Caco-2 (cell line): Measurements from ENCODE around the gene ZNF385A. TPM values are rescaled to one million over a fixed set of nuclear protein-coding genes. Genes with fewer than 3 reads are reported as not detected.

Source experiments
- Bru-seq: library from RNA; stranded (reverse); fragments of 400-500 nt; gene quantifications from one replicate; lab custom pipeline; 2021; lab: Mats Ljungman, UMichigan
- BruChase-seq, 2 experiments: library from RNA; stranded (reverse); fragments of 400-500 nt; gene quantifications; one replicate each; lab custom pipeline; 2021; lab: Mats Ljungman, UMichigan
- BruUV-seq: library from RNA; stranded (reverse); fragments of 400-500 nt; replicated peaks from 2 replicates; lab custom pipeline; 2021; lab: Mats Ljungman, UMichigan
- CTCF ChIA-PET: fragments of 300-600 bp; sonication (Branson Sonifier 250); formaldehyde crosslinking; loops from one replicate; lab custom pipeline; 2022; ENCODE audit warnings: antibody characterized with exemption; lab: Charles Lee
- POLR2A ChIA-PET: fragments of 300-600 bp; sonication (Branson Sonifier 250); formaldehyde crosslinking; loops from one replicate; lab custom pipeline; 2022; ENCODE audit warnings: antibody characterized with exemption; lab: Charles Lee
- DNase-seq, 2 experiments: peaks; one replicate each; pipeline versions ENCODE4 v3.0.0 to v3.0.0-alpha.2; 2020 to 2022
- H3K27me3 ChIP-seq: replicated peaks from 2 replicates; pipeline ENCODE4 v1.6.0; 2011; ENCODE audit warnings: low read length; ENCODE audit not compliant: control insufficient read depth, insufficient read depth
- H3K36me3 ChIP-seq: 2 replicates; pipeline ENCODE4 v1.5.1; 2011; ENCODE audit warnings: low read length; ENCODE audit not compliant: control insufficient read depth, insufficient read depth
- H3K4me1 ChIP-seq: fragments of 250-450 bp; sonication (Bioruptor Pico); 2 replicates; pipeline ENCODE4 v1.5.1; 2020; ENCODE audit warnings: mild to moderate bottlenecking
- H3K4me3 ChIP-seq: 2 replicates; pipeline ENCODE4 v1.5.1; 2011; ENCODE audit warnings: low read depth, mild to moderate bottlenecking, control low read depth, low read length
- H3K9me3 ChIP-seq: fragments of 250-450 bp; sonication (Bioruptor Pico); 2 replicates; pipeline ENCODE4 v1.5.1; 2020; ENCODE audit warnings: mild to moderate bottlenecking, moderate library complexity
- H3K27ac Mint-ChIP-seq: one replicate; pipeline ENCODE4 v1.8.0; 2022; ENCODE audit warnings: mixed read lengths; ENCODE audit not compliant: unreplicated experiment
- H3K27me3 Mint-ChIP-seq: one replicate; pipeline ENCODE4 v1.8.0; 2022; ENCODE audit warnings: mixed read lengths; ENCODE audit not compliant: insufficient read depth, unreplicated experiment
- H3K36me3 Mint-ChIP-seq: one replicate; pipeline ENCODE4 v1.8.0; 2022; ENCODE audit warnings: mild to moderate bottlenecking, mixed read lengths; ENCODE audit not compliant: insufficient read depth, unreplicated experiment
- H3K4me1 Mint-ChIP-seq: one replicate; pipeline ENCODE4 v1.8.0; 2022; ENCODE audit warnings: low read depth, mixed read lengths; ENCODE audit not compliant: unreplicated experiment
- H3K4me3 Mint-ChIP-seq: one replicate; pipeline ENCODE4 v1.8.0; 2022; ENCODE audit warnings: mild to moderate bottlenecking, moderate library complexity, mixed read lengths; ENCODE audit not compliant: unreplicated experiment
- H3K9me3 Mint-ChIP-seq: one replicate; pipeline ENCODE4 v1.8.0; 2022; ENCODE audit warnings: mixed read lengths; ENCODE audit not compliant: unreplicated experiment
- intact Hi-C: fragments of 100-400 bp; cut with micrococcal nuclease; formaldehyde crosslinking; loops from one replicate; pipeline ENCODE4 v1.10.0; 2022; ENCODE audit not compliant: unreplicated experiment
- long read RNA-seq: library from polyadenylated mRNA; stranded (forward); transcript quantifications from one replicate; pipeline ENCODE4 v2.0.0, GENCODE V29; 2022
- total RNA-seq: library from RNA; stranded (reverse); gene quantifications from 2 replicates; pipeline ENCODE4 v1.2.3, GENCODE V29; 2022
- TF ChIP-seq, protein P1 (sequence below), 2 experiments: fragments of 200-600 bp in 1 of 2; IDR thresholded peaks; 1 replicate in 1 of 2; 2 replicates in 1 of 2; pipeline versions ENCODE4 v1.5.1 to v1.8.0; 2011 to 2022; ENCODE audit warnings: antibody characterized with exemption in 1 of 2, control low read depth in 1 of 2, inconsistent platforms in 1 of 2, low read depth in 1 of 2, low read length in 1 of 2, mild to moderate bottlenecking in 1 of 2, moderate library complexity in 1 of 2; ENCODE audit not compliant: insufficient read depth in 1 of 2, severe bottlenecking in 1 of 2, unreplicated experiment in 1 of 2

The ZNF385A gene, protein sequence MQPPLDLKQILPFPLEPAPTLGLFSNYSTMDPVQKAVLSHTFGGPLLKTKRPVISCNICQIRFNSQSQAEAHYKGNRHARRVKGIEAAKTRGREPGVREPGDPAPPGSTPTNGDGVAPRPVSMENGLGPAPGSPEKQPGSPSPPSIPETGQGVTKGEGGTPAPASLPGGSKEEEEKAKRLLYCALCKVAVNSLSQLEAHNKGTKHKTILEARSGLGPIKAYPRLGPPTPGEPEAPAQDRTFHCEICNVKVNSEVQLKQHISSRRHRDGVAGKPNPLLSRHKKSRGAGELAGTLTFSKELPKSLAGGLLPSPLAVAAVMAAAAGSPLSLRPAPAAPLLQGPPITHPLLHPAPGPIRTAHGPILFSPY
- total RNA-seq (8.4 and 9.4 TPM in 2 replicates), Bru-seq, nascent RNA (percentile 44 among the genes with signal in this experiment), BruChase-seq, experiment 1, labeled RNA remaining after a 2-hour chase (percentile 44 among the genes with signal in this experiment), BruChase-seq, experiment 2, labeled RNA remaining after a 6-hour chase (percentile 47 among the genes with signal in this experiment)
- long read RNA-seq, partial matches to known transcripts, result 3 of 9 reads
- long read RNA-seq, other reads (novel, unspliced or antisense), result 4 of 9 reads

DNA sequence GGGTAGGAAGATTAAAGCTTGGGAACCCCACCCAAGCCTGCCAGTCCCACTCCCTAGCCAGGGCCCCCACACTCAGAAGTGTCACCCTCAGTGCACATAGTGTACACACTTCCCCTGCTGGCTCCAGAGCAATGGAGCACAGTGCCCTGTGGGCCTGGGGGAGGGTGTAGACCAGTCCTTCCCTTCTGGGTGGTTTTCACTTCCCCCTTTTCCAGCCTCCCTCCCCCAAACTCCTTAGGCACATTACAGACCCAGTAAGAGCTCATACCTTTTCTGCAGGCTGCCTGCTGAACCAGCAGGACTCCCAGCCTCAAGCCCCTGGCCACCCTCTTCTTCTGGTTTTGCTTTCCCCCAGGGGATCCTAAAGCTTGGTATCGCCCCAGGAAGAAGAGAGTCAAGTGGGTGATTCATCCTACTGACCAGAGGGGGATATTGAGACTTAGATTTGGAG, at the start of gene ZNF385A:
Gene ZNF385A (minus strand): TSS at position 143 of the 451 bp plus-strand sequence. CDS start 219 bp downstream, outside the sequence.
- BruUV-seq, result no TSS peak
- H3K27me3 Mint-ChIP-seq, result no peaks in the 10 kb centered on the region

DNA sequence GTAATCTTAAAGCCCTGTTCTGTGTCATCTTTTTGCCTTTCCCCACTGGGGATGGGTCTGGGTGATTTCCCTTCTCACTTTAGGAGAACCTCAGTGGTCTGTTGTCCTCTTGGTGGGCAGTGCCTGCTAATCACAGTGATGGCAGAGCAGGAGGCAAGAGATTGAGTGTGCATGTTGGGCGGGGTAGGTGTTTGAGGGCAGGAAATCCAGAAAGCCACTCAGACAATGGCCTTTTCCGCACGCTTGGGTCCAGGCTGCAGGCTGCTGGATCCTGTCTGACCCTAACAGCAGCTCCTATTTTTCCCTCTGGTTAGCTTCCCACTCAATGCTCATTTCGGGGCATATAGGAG, 48.3 kb upstream of the ZNF385A start:
- Mint-ChIP-seq H3K4me3 (no peak overlapping the region), H3K27me3 (no peaks in the 10 kb centered on the region), H3K36me3 (peaks cover 6% of the 10 kb centered on the region), H3K4me1 (peaks cover 10% of the 10 kb centered on the region), H3K27ac (no peak overlapping the region), H3K9me3 (no peaks in the 10 kb centered on the region)
- ChIA-PET POLR2A (no interaction called here), CTCF (interaction anchor here (0.6 to 1.5 kb wide), 2 partner anchors 33 to 54 kb away, joined by 3 to 5 read pairs; no protein-coding TSS in a partner anchor)
- peaks cover 7% of the 10 kb centered on the region; the same call in 1 of the 2 replicates for H3K4me1 ChIP-seq
- TF ChIP-seq, protein P1, sequence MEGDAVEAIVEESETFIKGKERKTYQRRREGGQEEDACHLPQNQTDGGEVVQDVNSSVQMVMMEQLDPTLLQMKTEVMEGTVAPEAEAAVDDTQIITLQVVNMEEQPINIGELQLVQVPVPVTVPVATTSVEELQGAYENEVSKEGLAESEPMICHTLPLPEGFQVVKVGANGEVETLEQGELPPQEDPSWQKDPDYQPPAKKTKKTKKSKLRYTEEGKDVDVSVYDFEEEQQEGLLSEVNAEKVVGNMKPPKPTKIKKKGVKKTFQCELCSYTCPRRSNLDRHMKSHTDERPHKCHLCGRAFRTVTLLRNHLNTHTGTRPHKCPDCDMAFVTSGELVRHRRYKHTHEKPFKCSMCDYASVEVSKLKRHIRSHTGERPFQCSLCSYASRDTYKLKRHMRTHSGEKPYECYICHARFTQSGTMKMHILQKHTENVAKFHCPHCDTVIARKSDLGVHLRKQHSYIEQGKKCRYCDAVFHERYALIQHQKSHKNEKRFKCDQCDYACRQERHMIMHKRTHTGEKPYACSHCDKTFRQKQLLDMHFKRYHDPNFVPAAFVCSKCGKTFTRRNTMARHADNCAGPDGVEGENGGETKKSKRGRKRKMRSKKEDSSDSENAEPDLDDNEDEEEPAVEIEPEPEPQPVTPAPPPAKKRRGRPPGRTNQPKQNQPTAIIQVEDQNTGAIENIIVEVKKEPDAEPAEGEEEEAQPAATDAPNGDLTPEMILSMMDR (IDR thresholded peaks at IDR 0.05; ENCODE audit: insufficient read depth in 1 of 2, low read depth in 1 of 2, low read length in 1 of 2, severe bottlenecking in 1 of 2, unreplicated experiment in 1 of 2), result no peak
- H3K9me3 ChIP-seq, result no peaks in the 10 kb centered on the region
- no TSS peak for BruUV-seq
- no peak for DNase-seq
- H3K27me3 ChIP-seq, result no peaks in the 10 kb centered on the region
- H3K4me3 ChIP-seq, result no peak overlapping the region
- H3K36me3 ChIP-seq, result no peaks in the 10 kb centered on the region
- intact Hi-C loops, result no loop called here

More for the DNA sequence above, at the start of gene ZNF385A:
- Mint-ChIP-seq H3K36me3 (peaks cover 13% of the 10 kb centered on the region), H3K27ac (no peak within 1 kb of the TSS), H3K4me3 (no peak within 1 kb of the TSS), H3K4me1 (peaks cover 17% of the 10 kb centered on the region), H3K9me3 (no peaks in the 10 kb centered on the region)
- no peaks in the 10 kb centered on the region for H3K27me3 ChIP-seq
- ChIA-PET CTCF (interaction anchor here (1.3 to 1.5 kb wide), 2 partner anchors 15 to 47 kb away, joined by 4 read pairs; no protein-coding TSS in a partner anchor), POLR2A (no interaction called here)
- no peaks in the 10 kb centered on the region for H3K9me3 ChIP-seq
- no peak within 1 kb of the TSS for H3K4me3 ChIP-seq
- no peaks in the 10 kb centered on the region for H3K36me3 ChIP-seq
- TF ChIP-seq, protein P1 (IDR thresholded peaks at IDR 0.05; ENCODE audit: insufficient read depth in 1 of 2, low read depth in 1 of 2, low read length in 1 of 2, severe bottlenecking in 1 of 2, unreplicated experiment in 1 of 2), result no peak
- intact Hi-C loops, result no loop called here
- DNase-seq, result no peak
- H3K4me1 ChIP-seq, result peaks cover 27% of the 10 kb centered on the region
